GM12878 (cell line): ENCODE measurements around the gene ZBTB44.

ENCODE experiments used
- KDM1A ChIP-seq: fragments of 200-600 bp; sonication (generic); IDR thresholded peaks from 2 replicates; pipeline ENCODE4 v1.6.1; 2016; ENCODE audit warnings: borderline replicate concordance
- NR2C2 ChIP-seq: IDR thresholded peaks from 2 replicates; pipeline ENCODE4 v1.6.1; 2011; ENCODE audit warnings: borderline replicate concordance, low read depth; ENCODE audit not compliant: control insufficient read depth, insufficient read length
- POLR2AphosphoS5 ChIP-seq: IDR thresholded peaks from 2 replicates; pipeline ENCODE4 v1.6.1; 2011; ENCODE audit warnings: mild to moderate bottlenecking, low read length, inconsistent platforms
- TF ChIP-seq, protein P1 (sequence below): IDR thresholded peaks from 2 replicates; pipeline ENCODE4 v1.6.1; 2012; ENCODE audit warnings: mild to moderate bottlenecking, low read depth, low read length
- TF ChIP-seq, protein P2 (sequence below): IDR thresholded peaks from 2 replicates; pipeline ENCODE4 v1.6.1; 2012; ENCODE audit warnings: low read depth, low read length, improper control_type of control experiment
- TF ChIP-seq, protein P3 (sequence below): IDR thresholded peaks from 2 replicates; pipeline ENCODE4 v1.6.1; 2011; ENCODE audit warnings: borderline replicate concordance, low read depth, mild to moderate bottlenecking, moderate library complexity, low read length; ENCODE audit not compliant: insufficient read depth, poor library complexity, severe bottlenecking

DNA sequence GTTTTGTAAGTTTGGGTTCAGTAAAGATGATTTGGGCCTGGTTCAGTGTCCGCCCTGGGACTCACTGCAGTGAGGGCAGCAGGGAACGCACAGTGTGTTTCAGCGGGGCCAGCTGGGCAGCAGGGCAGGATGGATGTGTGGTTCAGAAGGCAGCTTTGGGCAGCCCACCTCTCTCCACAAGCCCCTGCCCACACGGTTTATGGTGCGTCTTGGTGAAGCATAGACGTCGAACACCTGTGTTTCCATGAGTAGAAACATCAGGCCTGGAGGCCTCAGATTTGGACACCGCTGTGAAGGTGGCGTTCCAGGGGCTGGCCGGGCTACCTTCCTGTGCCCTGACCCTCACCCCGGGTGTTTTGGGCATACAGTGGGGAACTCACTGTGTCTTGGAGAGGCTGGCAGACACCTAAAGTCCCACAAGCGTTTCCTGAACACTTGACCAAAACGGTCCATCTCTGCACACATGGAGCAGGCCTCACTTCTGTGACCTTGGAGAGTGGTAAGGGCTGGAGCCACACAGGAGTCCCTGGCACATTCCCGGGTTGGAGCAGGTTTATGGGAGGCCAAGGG, 96.1 kb downstream of the ZBTB44 start:
- TF ChIP-seq POLR2AphosphoS5 (no peak), NR2C2 (no peak), KDM1A (no peak)
- TF ChIP-seq, protein P1, sequence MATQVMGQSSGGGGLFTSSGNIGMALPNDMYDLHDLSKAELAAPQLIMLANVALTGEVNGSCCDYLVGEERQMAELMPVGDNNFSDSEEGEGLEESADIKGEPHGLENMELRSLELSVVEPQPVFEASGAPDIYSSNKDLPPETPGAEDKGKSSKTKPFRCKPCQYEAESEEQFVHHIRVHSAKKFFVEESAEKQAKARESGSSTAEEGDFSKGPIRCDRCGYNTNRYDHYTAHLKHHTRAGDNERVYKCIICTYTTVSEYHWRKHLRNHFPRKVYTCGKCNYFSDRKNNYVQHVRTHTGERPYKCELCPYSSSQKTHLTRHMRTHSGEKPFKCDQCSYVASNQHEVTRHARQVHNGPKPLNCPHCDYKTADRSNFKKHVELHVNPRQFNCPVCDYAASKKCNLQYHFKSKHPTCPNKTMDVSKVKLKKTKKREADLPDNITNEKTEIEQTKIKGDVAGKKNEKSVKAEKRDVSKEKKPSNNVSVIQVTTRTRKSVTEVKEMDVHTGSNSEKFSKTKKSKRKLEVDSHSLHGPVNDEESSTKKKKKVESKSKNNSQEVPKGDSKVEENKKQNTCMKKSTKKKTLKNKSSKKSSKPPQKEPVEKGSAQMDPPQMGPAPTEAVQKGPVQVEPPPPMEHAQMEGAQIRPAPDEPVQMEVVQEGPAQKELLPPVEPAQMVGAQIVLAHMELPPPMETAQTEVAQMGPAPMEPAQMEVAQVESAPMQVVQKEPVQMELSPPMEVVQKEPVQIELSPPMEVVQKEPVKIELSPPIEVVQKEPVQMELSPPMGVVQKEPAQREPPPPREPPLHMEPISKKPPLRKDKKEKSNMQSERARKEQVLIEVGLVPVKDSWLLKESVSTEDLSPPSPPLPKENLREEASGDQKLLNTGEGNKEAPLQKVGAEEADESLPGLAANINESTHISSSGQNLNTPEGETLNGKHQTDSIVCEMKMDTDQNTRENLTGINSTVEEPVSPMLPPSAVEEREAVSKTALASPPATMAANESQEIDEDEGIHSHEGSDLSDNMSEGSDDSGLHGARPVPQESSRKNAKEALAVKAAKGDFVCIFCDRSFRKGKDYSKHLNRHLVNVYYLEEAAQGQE: no peak
- TF ChIP-seq, protein P2, sequence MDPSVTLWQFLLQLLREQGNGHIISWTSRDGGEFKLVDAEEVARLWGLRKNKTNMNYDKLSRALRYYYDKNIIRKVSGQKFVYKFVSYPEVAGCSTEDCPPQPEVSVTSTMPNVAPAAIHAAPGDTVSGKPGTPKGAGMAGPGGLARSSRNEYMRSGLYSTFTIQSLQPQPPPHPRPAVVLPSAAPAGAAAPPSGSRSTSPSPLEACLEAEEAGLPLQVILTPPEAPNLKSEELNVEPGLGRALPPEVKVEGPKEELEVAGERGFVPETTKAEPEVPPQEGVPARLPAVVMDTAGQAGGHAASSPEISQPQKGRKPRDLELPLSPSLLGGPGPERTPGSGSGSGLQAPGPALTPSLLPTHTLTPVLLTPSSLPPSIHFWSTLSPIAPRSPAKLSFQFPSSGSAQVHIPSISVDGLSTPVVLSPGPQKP: no peak
- TF ChIP-seq, protein P3, sequence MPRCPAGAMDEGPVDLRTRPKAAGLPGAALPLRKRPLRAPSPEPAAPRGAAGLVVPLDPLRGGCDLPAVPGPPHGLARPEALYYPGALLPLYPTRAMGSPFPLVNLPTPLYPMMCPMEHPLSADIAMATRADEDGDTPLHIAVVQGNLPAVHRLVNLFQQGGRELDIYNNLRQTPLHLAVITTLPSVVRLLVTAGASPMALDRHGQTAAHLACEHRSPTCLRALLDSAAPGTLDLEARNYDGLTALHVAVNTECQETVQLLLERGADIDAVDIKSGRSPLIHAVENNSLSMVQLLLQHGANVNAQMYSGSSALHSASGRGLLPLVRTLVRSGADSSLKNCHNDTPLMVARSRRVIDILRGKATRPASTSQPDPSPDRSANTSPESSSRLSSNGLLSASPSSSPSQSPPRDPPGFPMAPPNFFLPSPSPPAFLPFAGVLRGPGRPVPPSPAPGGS: no peak
